GM10266 (cell line): ENCODE results near the gene IMMT.

Experiments used
- DNase-seq: peaks from one replicate; pipeline ENCODE4 v3.0.0; 2012; ENCODE audit errors: extremely low spot score
- CTCF ChIP-seq: IDR thresholded peaks from 2 replicates; pipeline ENCODE4 v1.5.1; 2012; ENCODE audit warnings: mild to moderate bottlenecking, low read depth; ENCODE audit not compliant: control insufficient read depth, insufficient read depth; ENCODE audit errors: missing control alignments

Gene IMMT

GRCh38 chr2:86218124-86218523, 22.9 kb upstream of the IMMT start:
- DNase-seq: no peak
- TF ChIP-seq CTCF: no peak

GRCh38 chr2:86216575-86217555, 21.6 kb upstream of the IMMT start:
- DNase-seq: no peak
- no peak for TF ChIP-seq CTCF

GRCh38 chr2:86214503-86214832, 19.2 kb upstream of the IMMT start:
- TF ChIP-seq CTCF: no peak
- no peak for DNase-seq

GRCh38 chr2:86213699-86214502, 18.6 kb upstream of the IMMT start:
- no peak for DNase-seq
- no peak for TF ChIP-seq CTCF

GRCh38 chr2:86213056-86213455, 17.8 kb upstream of the IMMT start:
- TF ChIP-seq CTCF: no peak
- no peak for DNase-seq

- no peak for TF ChIP-seq CTCF
- DNase-seq: no peak
Observed at GRCh38 chr2:86211796-86212188, 16.5 kb upstream of the IMMT start.
